IMR-90 (cell line): ENCODE data around the gene PID1. TPM values are rescaled to one million over a fixed set of nuclear protein-coding genes. Genes with fewer than 3 reads are reported as not detected.

Experiments
- ATAC-seq: fragments of 200-7000 bp; cut with Tn5 transposase; 2 replicates; pipeline ENCODE4 v1.9.1; 2020; ENCODE audit warnings: low read depth, mild to moderate bottlenecking, moderate library complexity
- BruUV-seq: library from RNA; stranded (reverse); fragments of 400-500 nt; replicated peaks from 2 replicates; lab custom pipeline; 2021; lab: Mats Ljungman, UMichigan
- CTCF ChIA-PET: fragments of 300-600 bp; formaldehyde crosslinking; extraction: SDS; loops from one replicate; lab custom pipeline; 2021; ENCODE audit warnings: antibody characterized with exemption; lab: Yijun Ruan, JAX
- POLR2A ChIA-PET: fragments of 300-600 bp; sonication (Branson Sonifier 250); formaldehyde crosslinking; loops from one replicate; lab custom pipeline; 2022; ENCODE audit warnings: antibody characterized with exemption; ENCODE audit not compliant: unreplicated experiment; lab: Charles Lee
- DNase-seq: peaks from one replicate; pipeline ENCODE4 v3.0.0; 2013
- H2AFZ ChIP-seq: replicated peaks from 2 replicates; pipeline ENCODE3; 2013; ENCODE audit warnings: low read length, mild to moderate bottlenecking; ENCODE audit not compliant: poor library complexity
- H2AK5ac ChIP-seq: 2 replicates; pipeline ENCODE4 v1.6.1; 2013; ENCODE audit warnings: low read depth, low read length, inconsistent platforms
- H2AK9ac ChIP-seq: replicated peaks from 2 replicates; pipeline ENCODE3; 2013; ENCODE audit warnings: mild to moderate bottlenecking, low read depth, low read length, moderate library complexity; ENCODE audit not compliant: poor library complexity
- H2BK120ac ChIP-seq: 2 replicates; pipeline ENCODE4 v1.6.1; 2013; ENCODE audit warnings: low read depth, low read length, inconsistent platforms
- H2BK15ac ChIP-seq: 3 replicates; pipeline ENCODE4 v1.6.1; 2013; ENCODE audit warnings: low read depth, low read length, inconsistent platforms
- H2BK20ac ChIP-seq: 2 replicates; pipeline ENCODE4 v1.6.1; 2013; ENCODE audit warnings: low read depth, mild to moderate bottlenecking, inconsistent platforms, low read length, moderate library complexity
- H2BK5ac ChIP-seq: 2 replicates; pipeline ENCODE4 v1.6.1; 2013; ENCODE audit warnings: mild to moderate bottlenecking, low read depth, low read length, inconsistent platforms; ENCODE audit not compliant: poor library complexity, severe bottlenecking
- H3K14ac ChIP-seq: replicated peaks from 2 replicates; pipeline ENCODE4 v1.6.1; 2013; ENCODE audit warnings: low read depth, low read length, inconsistent platforms
- H3K18ac ChIP-seq: 2 replicates; pipeline ENCODE4 v1.6.1; 2013; ENCODE audit warnings: low read depth, low read length, control low read depth
- H3K23ac ChIP-seq: 2 replicates; pipeline ENCODE4 v1.6.1; 2013; ENCODE audit warnings: low read depth, low read length, inconsistent platforms
- H3K27ac ChIP-seq: 2 replicates; pipeline ENCODE4 v1.5.1; 2013; ENCODE audit warnings: mild to moderate bottlenecking, control low read depth, low read length; ENCODE audit not compliant: insufficient read depth
- H3K27me3 ChIP-seq: 2 replicates; pipeline ENCODE4 v1.6.1; 2013; ENCODE audit warnings: low read length; ENCODE audit not compliant: control insufficient read depth, insufficient read depth
- H3K36me3 ChIP-seq: 2 replicates; pipeline ENCODE4 v1.6.1; 2013; ENCODE audit warnings: low read length, mixed read lengths; ENCODE audit not compliant: control insufficient read depth, insufficient read depth
- H3K4ac ChIP-seq: 2 replicates; pipeline ENCODE4 v1.6.1; 2013; ENCODE audit warnings: low read depth, low read length, inconsistent platforms
- H3K4me1 ChIP-seq: 2 replicates; pipeline ENCODE4 v1.6.1; 2013; ENCODE audit warnings: low read length, mixed read lengths; ENCODE audit not compliant: control insufficient read depth, insufficient read depth
- H3K4me2 ChIP-seq: 2 replicates; pipeline ENCODE4 v1.6.1; 2013; ENCODE audit warnings: low read depth, mild to moderate bottlenecking, control low read depth, low read length, moderate library complexity
- H3K4me3 ChIP-seq: 2 replicates; pipeline ENCODE4 v1.5.1; 2013; ENCODE audit warnings: low read depth, mild to moderate bottlenecking, control low read depth, low read length, moderate library complexity; ENCODE audit not compliant: insufficient read depth
- H3K56ac ChIP-seq: 2 replicates; pipeline ENCODE4 v1.6.1; 2013; ENCODE audit warnings: low read length, inconsistent platforms; ENCODE audit not compliant: insufficient read depth; ENCODE audit errors: extremely low read depth
- H3K79me1 ChIP-seq, 2 experiments: 2 replicates each; pipeline ENCODE4 v1.6.1; 2013; ENCODE audit warnings: low read length in 2 of 2, inconsistent platforms in 1 of 2, low read depth in 1 of 2
- H3K9ac ChIP-seq: 2 replicates; pipeline ENCODE4 v1.6.1; 2013; ENCODE audit warnings: low read depth, low read length, control low read depth
- H3K9me1 ChIP-seq: 2 replicates; pipeline ENCODE4 v1.6.1; 2013; ENCODE audit warnings: low read length, inconsistent platforms; ENCODE audit not compliant: insufficient read depth
- H3K9me3 ChIP-seq: 2 replicates; pipeline ENCODE4 v1.6.1; 2013; ENCODE audit warnings: low read length; ENCODE audit not compliant: control insufficient read depth, insufficient read depth
- H4K20me1 ChIP-seq: 2 replicates; pipeline ENCODE4 v1.6.1; 2013; ENCODE audit warnings: low read length, inconsistent platforms; ENCODE audit not compliant: insufficient read depth
- H4K5ac ChIP-seq: 2 replicates; pipeline ENCODE4 v1.6.1; 2013; ENCODE audit warnings: mild to moderate bottlenecking, low read depth, low read length, control low read depth
- H4K8ac ChIP-seq, 2 experiments: 2 replicates each; pipeline ENCODE4 v1.6.1; 2013; ENCODE audit warnings: low read depth in 2 of 2, low read length in 2 of 2, control low read depth in 1 of 2, inconsistent platforms in 1 of 2
- H4K91ac ChIP-seq: 2 replicates; pipeline ENCODE4 v1.6.1; 2013; ENCODE audit warnings: low read depth, low read length, inconsistent platforms; ENCODE audit not compliant: insufficient read depth
- BHLHE40 ChIP-seq: fragments of 150-350 bp; IDR thresholded peaks from 2 replicates; pipeline ENCODE4 v1.6.1; 2016; ENCODE audit warnings: mild to moderate bottlenecking, low read depth, low read length
- CHD1 ChIP-seq: IDR thresholded peaks from 2 replicates; pipeline ENCODE4 v1.6.1; 2012; ENCODE audit warnings: low read depth, low read length, improper control_type of control experiment
- FOS ChIP-seq: fragments of 150-350 bp; IDR thresholded peaks from 2 replicates; pipeline ENCODE4 v1.6.1; 2016; ENCODE audit warnings: low read depth, low read length
- MAFK ChIP-seq: IDR thresholded peaks from 2 replicates; pipeline ENCODE4 v1.6.1; 2012; ENCODE audit warnings: low read depth, low read length, improper control_type of control experiment
- MXI1 ChIP-seq: IDR thresholded peaks from 2 replicates; pipeline ENCODE4 v1.6.1; 2012; ENCODE audit warnings: low read depth, mild to moderate bottlenecking, low read length, moderate library complexity, borderline replicate concordance
- NFE2L2 ChIP-seq: fragments of 150-350 bp; IDR thresholded peaks from 2 replicates; pipeline ENCODE4 v1.6.1; 2016; ENCODE audit warnings: low read depth, mild to moderate bottlenecking, low read length
- POLR2A ChIP-seq: IDR thresholded peaks from 2 replicates; pipeline ENCODE4 v1.6.1; 2012; ENCODE audit warnings: mild to moderate bottlenecking, low read depth, low read length
- RAD21 ChIP-seq: IDR thresholded peaks from 2 replicates; pipeline ENCODE4 v1.6.1; 2012; ENCODE audit warnings: low read length, improper control_type of control experiment
- RCOR1 ChIP-seq: IDR thresholded peaks from 2 replicates; pipeline ENCODE4 v1.6.1; 2012; ENCODE audit warnings: mild to moderate bottlenecking, low read length, improper control_type of control experiment; ENCODE audit not compliant: insufficient replicate concordance
- SMC3 ChIP-seq: fragments of 150-350 bp; IDR thresholded peaks from 2 replicates; pipeline ENCODE4 v1.6.1; 2016; ENCODE audit warnings: low read depth, mild to moderate bottlenecking, antibody characterized with exemption, low read length, moderate library complexity
- dilution Hi-C: fragments of 300-500 bp; cut with HindIII; formaldehyde crosslinking; loops from one replicate; pipeline ENCODE4 v1.14.3; 2018; ENCODE audit warnings: low sequenced_read_pairs; ENCODE audit not compliant: unreplicated experiment
- in situ Hi-C: fragments of 300-500 bp; cut with MboI; formaldehyde crosslinking; loops from 3 replicates; pipeline ENCODE4 v1.14.3; 2019; ENCODE audit warnings: low sequenced_read_pairs, inconsistent platforms, mixed read lengths
- intact Hi-C: fragments of 100-400 bp; cut with micrococcal nuclease; formaldehyde crosslinking; loops from 2 replicates; pipeline ENCODE4 v1.10.0; 2022
- polyA plus RNA-seq, 3 experiments: library from polyadenylated mRNA; depleted of rRNA; stranded (reverse); fragments of >200 nt; gene quantifications; 2 replicates each; pipeline ENCODE4 v1.2.3, GENCODE V29; 2012; ENCODE audit warnings: low replicate concordance in 1 of 3
- total RNA-seq: library from RNA; depleted of rRNA; stranded (reverse); fragments of >200 nt; gene quantifications from 2 replicates; pipeline ENCODE4 v1.2.3, GENCODE V29; 2012
- TF ChIP-seq, protein P1 (sequence below): fragments of 150-350 bp; IDR thresholded peaks from 2 replicates; pipeline ENCODE4 v1.6.1; 2017; ENCODE audit warnings: mild to moderate bottlenecking, antibody characterized with exemption, low read length, low read depth
- TF ChIP-seq, protein P2 (sequence below): conservative IDR thresholded peaks from 2 replicates; pipeline ENCODE4 v1.5.1; 2012; ENCODE audit warnings: mild to moderate bottlenecking, low read depth, low read length, improper control_type of control experiment
- TF ChIP-seq, protein P3 (sequence below): fragments of 150-350 bp; IDR thresholded peaks from 2 replicates; pipeline ENCODE4 v1.6.1; 2016; ENCODE audit warnings: low read depth, mild to moderate bottlenecking, low read length, moderate library complexity, borderline replicate concordance

Gene PID1
- total and polyA plus RNA-seq, 2 of the 4 experiments (the other 2 are of a cell fraction) = 0.90 to 1.9 TPM

DNA sequence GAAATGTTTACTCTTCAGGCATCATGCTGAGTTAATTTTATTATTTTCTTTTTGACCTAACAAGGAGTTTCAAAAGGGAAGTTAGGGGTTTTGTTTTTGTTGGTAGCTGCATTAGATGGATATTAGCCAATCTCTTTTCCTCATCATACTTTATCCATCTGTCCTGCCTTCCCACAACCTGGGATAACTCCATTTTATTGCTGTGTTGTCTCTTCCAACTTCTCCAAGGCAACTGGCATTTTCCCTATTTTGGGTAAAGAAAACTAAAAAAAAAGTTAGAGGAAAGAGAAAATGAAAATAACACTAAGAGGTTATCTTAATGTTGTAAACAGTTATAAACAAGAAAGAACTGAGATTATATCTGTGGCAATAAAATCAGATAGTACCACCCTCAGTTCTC lies 147.0 kb downstream of the PID1 start:
- H3K14ac ChIP-seq = no peak overlapping the region
- H3K56ac ChIP-seq = no peak overlapping the region
- H2BK120ac ChIP-seq = no peak overlapping the region
- no peaks in the 10 kb centered on the region for H3K79me1 ChIP-seq
- no peak overlapping the region for H2BK15ac ChIP-seq
- no peak overlapping the region for H3K4me2 ChIP-seq
- no peak for TF ChIP-seq RAD21
- no peak for TF ChIP-seq SMC3
- TF ChIP-seq, protein P1, sequence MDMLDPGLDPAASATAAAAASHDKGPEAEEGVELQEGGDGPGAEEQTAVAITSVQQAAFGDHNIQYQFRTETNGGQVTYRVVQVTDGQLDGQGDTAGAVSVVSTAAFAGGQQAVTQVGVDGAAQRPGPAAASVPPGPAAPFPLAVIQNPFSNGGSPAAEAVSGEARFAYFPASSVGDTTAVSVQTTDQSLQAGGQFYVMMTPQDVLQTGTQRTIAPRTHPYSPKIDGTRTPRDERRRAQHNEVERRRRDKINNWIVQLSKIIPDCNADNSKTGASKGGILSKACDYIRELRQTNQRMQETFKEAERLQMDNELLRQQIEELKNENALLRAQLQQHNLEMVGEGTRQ = no peak
- no peak for TF ChIP-seq CHD1
- no peak for TF ChIP-seq MAFK
- no peak for TF ChIP-seq MXI1
- no peak for TF ChIP-seq RCOR1
- TF ChIP-seq POLR2A = no peak
- TF ChIP-seq FOS = no peak
- TF ChIP-seq, protein P2, sequence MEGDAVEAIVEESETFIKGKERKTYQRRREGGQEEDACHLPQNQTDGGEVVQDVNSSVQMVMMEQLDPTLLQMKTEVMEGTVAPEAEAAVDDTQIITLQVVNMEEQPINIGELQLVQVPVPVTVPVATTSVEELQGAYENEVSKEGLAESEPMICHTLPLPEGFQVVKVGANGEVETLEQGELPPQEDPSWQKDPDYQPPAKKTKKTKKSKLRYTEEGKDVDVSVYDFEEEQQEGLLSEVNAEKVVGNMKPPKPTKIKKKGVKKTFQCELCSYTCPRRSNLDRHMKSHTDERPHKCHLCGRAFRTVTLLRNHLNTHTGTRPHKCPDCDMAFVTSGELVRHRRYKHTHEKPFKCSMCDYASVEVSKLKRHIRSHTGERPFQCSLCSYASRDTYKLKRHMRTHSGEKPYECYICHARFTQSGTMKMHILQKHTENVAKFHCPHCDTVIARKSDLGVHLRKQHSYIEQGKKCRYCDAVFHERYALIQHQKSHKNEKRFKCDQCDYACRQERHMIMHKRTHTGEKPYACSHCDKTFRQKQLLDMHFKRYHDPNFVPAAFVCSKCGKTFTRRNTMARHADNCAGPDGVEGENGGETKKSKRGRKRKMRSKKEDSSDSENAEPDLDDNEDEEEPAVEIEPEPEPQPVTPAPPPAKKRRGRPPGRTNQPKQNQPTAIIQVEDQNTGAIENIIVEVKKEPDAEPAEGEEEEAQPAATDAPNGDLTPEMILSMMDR = no peak
- TF ChIP-seq, protein P3, sequence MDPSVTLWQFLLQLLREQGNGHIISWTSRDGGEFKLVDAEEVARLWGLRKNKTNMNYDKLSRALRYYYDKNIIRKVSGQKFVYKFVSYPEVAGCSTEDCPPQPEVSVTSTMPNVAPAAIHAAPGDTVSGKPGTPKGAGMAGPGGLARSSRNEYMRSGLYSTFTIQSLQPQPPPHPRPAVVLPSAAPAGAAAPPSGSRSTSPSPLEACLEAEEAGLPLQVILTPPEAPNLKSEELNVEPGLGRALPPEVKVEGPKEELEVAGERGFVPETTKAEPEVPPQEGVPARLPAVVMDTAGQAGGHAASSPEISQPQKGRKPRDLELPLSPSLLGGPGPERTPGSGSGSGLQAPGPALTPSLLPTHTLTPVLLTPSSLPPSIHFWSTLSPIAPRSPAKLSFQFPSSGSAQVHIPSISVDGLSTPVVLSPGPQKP = no peak
- TF ChIP-seq NFE2L2 = no peak
- no peak for TF ChIP-seq BHLHE40
- no peak overlapping the region for H3K18ac ChIP-seq
- no peak overlapping the region for H4K91ac ChIP-seq
- no peak overlapping the region for H4K8ac ChIP-seq
- H3K36me3 ChIP-seq = no peaks in the 10 kb centered on the region
- BruUV-seq = no TSS peak
- H3K4ac ChIP-seq = no peak overlapping the region
- H4K20me1 ChIP-seq = no peaks in the 10 kb centered on the region
- H3K27me3 ChIP-seq = no peaks in the 10 kb centered on the region
- H3K4me1 ChIP-seq = no peaks in the 10 kb centered on the region
- ATAC-seq (no peak), DNase-seq (no peak)
- H3K27ac ChIP-seq = no peak overlapping the region
- peaks cover 7% of the 10 kb centered on the region; the same call in 1 of the 2 replicates for H3K9me3 ChIP-seq
- dilution Hi-C loops (no loop called here), intact Hi-C loops (no loop called here), in situ Hi-C loops (no loop called here)
- no peak overlapping the region for H2BK5ac ChIP-seq
- H4K5ac ChIP-seq = no peak overlapping the region
- H2AK9ac ChIP-seq = no peak overlapping the region
- H2AK5ac ChIP-seq = no peak overlapping the region
- POLR2A ChIA-PET = no interaction called here
- H3K9ac ChIP-seq = no peak overlapping the region
- no peak overlapping the region for H3K23ac ChIP-seq
- CTCF ChIA-PET = no interaction called here
- no peak overlapping the region for H2AFZ ChIP-seq
- H3K4me3 ChIP-seq = no peak overlapping the region
- H2BK20ac ChIP-seq = no peak overlapping the region
- no peaks in the 10 kb centered on the region for H3K9me1 ChIP-seq
